PC-9 (cell line): ENCODE data around the gene ZBTB49.

Experiments
- EZH2 ChIP-seq: fragments of 200-600 bp; sonication (generic); IDR thresholded peaks from 2 replicates; pipeline ENCODE4 v1.8.0; 2017; ENCODE audit warnings: antibody characterized with exemption, low read depth
- TF ChIP-seq, protein P1 (sequence below): fragments of 200-600 bp; sonication (generic); conservative IDR thresholded peaks from 2 replicates; pipeline ENCODE4 v1.6.1; 2017; ENCODE audit warnings: mixed run types, antibody characterized with exemption, mild to moderate bottlenecking, moderate library complexity

DNA sequence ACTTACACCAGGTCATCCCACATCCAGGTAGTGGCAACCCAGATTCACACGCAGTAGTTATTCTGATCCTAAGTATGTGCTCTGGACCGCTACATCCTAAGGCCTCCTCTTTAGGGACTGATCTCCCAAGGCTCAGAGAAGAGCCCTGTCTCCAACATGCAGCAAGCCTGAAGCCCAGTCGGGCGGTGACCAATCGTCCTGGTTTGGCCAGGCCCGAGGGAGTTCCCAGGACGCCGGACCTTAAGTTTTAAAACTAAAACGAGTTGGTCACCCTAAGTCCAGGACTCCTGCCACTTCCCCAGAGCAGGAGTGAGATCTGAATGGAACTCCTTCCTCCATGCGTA, 482 bp upstream of the ZBTB49 start:
- TF ChIP-seq, protein P1, sequence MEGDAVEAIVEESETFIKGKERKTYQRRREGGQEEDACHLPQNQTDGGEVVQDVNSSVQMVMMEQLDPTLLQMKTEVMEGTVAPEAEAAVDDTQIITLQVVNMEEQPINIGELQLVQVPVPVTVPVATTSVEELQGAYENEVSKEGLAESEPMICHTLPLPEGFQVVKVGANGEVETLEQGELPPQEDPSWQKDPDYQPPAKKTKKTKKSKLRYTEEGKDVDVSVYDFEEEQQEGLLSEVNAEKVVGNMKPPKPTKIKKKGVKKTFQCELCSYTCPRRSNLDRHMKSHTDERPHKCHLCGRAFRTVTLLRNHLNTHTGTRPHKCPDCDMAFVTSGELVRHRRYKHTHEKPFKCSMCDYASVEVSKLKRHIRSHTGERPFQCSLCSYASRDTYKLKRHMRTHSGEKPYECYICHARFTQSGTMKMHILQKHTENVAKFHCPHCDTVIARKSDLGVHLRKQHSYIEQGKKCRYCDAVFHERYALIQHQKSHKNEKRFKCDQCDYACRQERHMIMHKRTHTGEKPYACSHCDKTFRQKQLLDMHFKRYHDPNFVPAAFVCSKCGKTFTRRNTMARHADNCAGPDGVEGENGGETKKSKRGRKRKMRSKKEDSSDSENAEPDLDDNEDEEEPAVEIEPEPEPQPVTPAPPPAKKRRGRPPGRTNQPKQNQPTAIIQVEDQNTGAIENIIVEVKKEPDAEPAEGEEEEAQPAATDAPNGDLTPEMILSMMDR, result no peak
- TF ChIP-seq EZH2, result no peak
